GM21529 (cell line): Measurements from ENCODE around the gene FOXN3.

Experiments
- ATAC-seq: cut with Tn5 transposase; IDR thresholded peaks from one replicate; pipeline ENCODE4 v1.9.1; 2021; ENCODE audit not compliant: unreplicated experiment

Gene FOXN3

GRCh38 chr14:89417091-89417464 lies at the start of gene FOXN3:
Gene FOXN3, minus strand, starts transcription at chr14:89417233. Its CDS starts 4,757 bp downstream, at chr14:89412476.
- peak; percentile 46 for ATAC-seq

GRCh38 chr14:89466484-89466883 lies 49.5 kb upstream of the FOXN3 start:
- no peak for ATAC-seq

- no peak for ATAC-seq
These were observed 48.8 kb upstream of the FOXN3 start for GRCh38 chr14:89465876-89466275.

GRCh38 chr14:89461256-89461655 lies 44.2 kb upstream of the FOXN3 start:
- ATAC-seq = no peak

- ATAC-seq = no peak
These were observed 41.8 kb upstream of the FOXN3 start for GRCh38 chr14:89458713-89459420.

GRCh38 chr14:89457007-89457406 lies 40.0 kb upstream of the FOXN3 start:
- ATAC-seq = no peak

- no peak for ATAC-seq
These were observed 38.4 kb upstream of the FOXN3 start for GRCh38 chr14:89455412-89455811.

- no peak for ATAC-seq
These were observed 38.0 kb upstream of the FOXN3 start for GRCh38 chr14:89454996-89455395.

- no peak for ATAC-seq
These were observed 35.2 kb upstream of the FOXN3 start for GRCh38 chr14:89452281-89452680.

- ATAC-seq = no peak
These were observed 34.2 kb upstream of the FOXN3 start for GRCh38 chr14:89451229-89451628.

- ATAC-seq = no peak
These were observed 30.3 kb upstream of the FOXN3 start for GRCh38 chr14:89447182-89447944.

- ATAC-seq = no peak
These were observed 28.4 kb upstream of the FOXN3 start for GRCh38 chr14:89445273-89445973.

GRCh38 chr14:89444516-89445125 lies 27.6 kb upstream of the FOXN3 start:
- no peak for ATAC-seq

- ATAC-seq = peak; percentile 44
These were observed 27.0 kb upstream of the FOXN3 start for GRCh38 chr14:89444044-89444443.

- no peak for ATAC-seq
These were observed 26.1 kb upstream of the FOXN3 start for GRCh38 chr14:89443042-89443629.

- ATAC-seq = no peak
These were observed 25.2 kb upstream of the FOXN3 start for GRCh38 chr14:89442280-89442679.

GRCh38 chr14:89440986-89441909 lies 24.2 kb upstream of the FOXN3 start:
- no peak for ATAC-seq

GRCh38 chr14:89435892-89436656 lies 19.0 kb upstream of the FOXN3 start:
- no peak for ATAC-seq

GRCh38 chr14:89435492-89435891 lies 18.5 kb upstream of the FOXN3 start:
- no peak for ATAC-seq
